DMS 273 treated with DMSO at 0.1 percent for 48 hours (cell line): ENCODE data around the gene CEP131.
"Not testable (repeated sequence)": the region's sequence is repeated elsewhere in the genome, so short reads cannot be mapped to it uniquely, and the experiment has no call there.

Source experiments
- DNase-seq: peaks from one replicate; lab custom pipeline; 2025; lab: John Stamatoyannopoulos, UW

The CEP131 gene

GRCh38 chr17:81165246-81166032 is 57.3 kb downstream of the CEP131 start, which contains the start of gene PVALEF:
TSS of gene PVALEF (plus strand) at chr17:81165507. CDS start at chr17:81181227, 15,720 bp downstream.
- no peak for DNase-seq

GRCh38 chr17:81164371-81165245 is 58.2 kb downstream of the CEP131 start:
- peak; percentile 36 for DNase-seq

GRCh38 chr17:81163703-81164370 is 58.9 kb downstream of the CEP131 start:
- DNase-seq: no peak

GRCh38 chr17:81163051-81163695 is 59.6 kb downstream of the CEP131 start:
- no peak for DNase-seq

GRCh38 chr17:81162491-81162890 is 60.3 kb downstream of the CEP131 start:
- DNase-seq: no peak

- no peak for DNase-seq
These were observed 60.8 kb downstream of the CEP131 start for GRCh38 chr17:81161972-81162371.

- no peak for DNase-seq
These were observed 61.2 kb downstream of the CEP131 start for GRCh38 chr17:81161536-81161935.

- no peak for DNase-seq
These were observed 61.9 kb downstream of the CEP131 start for GRCh38 chr17:81160747-81161453.

- DNase-seq: no peak
These were observed 62.5 kb downstream of the CEP131 start for GRCh38 chr17:81160306-81160705.

GRCh38 chr17:81159611-81160265 is 63.0 kb downstream of the CEP131 start:
- DNase-seq: no peak

GRCh38 chr17:81158688-81159590 is 63.8 kb downstream of the CEP131 start:
- no peak for DNase-seq

GRCh38 chr17:81157848-81158687 is 64.7 kb downstream of the CEP131 start:
- no peak for DNase-seq

- DNase-seq: no peak
These were observed 65.6 kb downstream of the CEP131 start for GRCh38 chr17:81156866-81157805.

- no peak for DNase-seq
These were observed 67.8 kb downstream of the CEP131 start for GRCh38 chr17:81154961-81155360.

- DNase-seq: not testable (repeated sequence)
These were observed 68.7 kb downstream of the CEP131 start for GRCh38 chr17:81154016-81154415.

GRCh38 chr17:81153340-81153803 is 69.4 kb downstream of the CEP131 start:
- DNase-seq: no peak

- DNase-seq: no peak
These were observed 70.4 kb downstream of the CEP131 start for GRCh38 chr17:81152288-81152828.
